Heart left ventricle (tissue), 16 donors: Measurements from ENCODE around the gene CACYBP. TPM values are rescaled to one million over a fixed set of nuclear protein-coding genes. Genes with fewer than 3 reads are reported as not detected.

Experiments used
- ATAC-seq, 4 donors: fragments of 200-7000 bp; cut with Tn5 transposase; one replicate each; pipeline ENCODE4 v1.9.1; 2020 to 2022; ENCODE audit warnings: moderate library complexity in 4 of 4, mild to moderate bottlenecking in 3 of 4, moderate number of reproducible peaks in 1 of 4
- DNase-seq, 5 donors: peaks; one replicate each; pipeline ENCODE4 v3.0.0-alpha.2; 2020
- H3K27ac ChIP-seq, 12 donors: fragments of 200-600 bp; sonication (generic) in 4 of 12; one replicate each; pipeline versions ENCODE4 v1.5.0 to v1.8.0; 2016 to 2022; ENCODE audit warnings: mild to moderate bottlenecking in 2 of 12
- H3K27me3 ChIP-seq, 9 donors: fragments of 200-600 bp; sonication (generic) in 2 of 9; one replicate each; pipeline versions ENCODE4 v1.5.1 to v1.8.0; 2016 to 2022; ENCODE audit warnings: mild to moderate bottlenecking in 3 of 9
- H3K36me3 ChIP-seq, 9 donors: fragments of 200-600 bp; sonication (generic) in 2 of 9; one replicate each; pipeline versions ENCODE4 v1.5.0 to v1.8.0; 2018 to 2022; ENCODE audit warnings: mild to moderate bottlenecking in 2 of 9
- H3K4me1 ChIP-seq, 12 donors: fragments of 200-600 bp; sonication (generic) in 4 of 12; one replicate each; pipeline versions ENCODE4 v1.5.0 to v1.8.0; 2016 to 2022; ENCODE audit warnings: mild to moderate bottlenecking in 3 of 12
- H3K4me3 ChIP-seq, 12 donors: fragments of 200-600 bp; sonication (generic) in 4 of 12; one replicate each; pipeline versions ENCODE4 v1.5.0 to v1.8.0; 2017 to 2022; ENCODE audit warnings: mild to moderate bottlenecking in 9 of 12, moderate library complexity in 4 of 12
- H3K9me3 ChIP-seq, 12 donors: fragments of 200-600 bp; sonication (generic) in 4 of 12; one replicate each; pipeline versions ENCODE4 v1.5.0 to v1.8.0; 2016 to 2022; ENCODE audit warnings: mild to moderate bottlenecking in 1 of 12
- CTCF ChIP-seq, 12 donors: fragments of 200-600 bp; sonication (generic) in 4 of 12; IDR thresholded peaks; one replicate each; pipeline versions ENCODE4 v1.5.0 to v1.8.0; 2018 to 2022; ENCODE audit warnings: antibody characterized with exemption in 12 of 12, mild to moderate bottlenecking in 5 of 12
- POLR2A ChIP-seq, 2 donors: fragments of 450-650 bp; IDR thresholded peaks; one replicate each; pipeline ENCODE4 v1.6.1; 2017; ENCODE audit warnings: antibody characterized with exemption in 2 of 2, mild to moderate bottlenecking in 2 of 2, moderate library complexity in 2 of 2
- WGBS, 4 donors: extraction: QIAGEN DNeasy Blood & Tissue Kit in 2 of 4; methylation state at CpG; one replicate each; pipeline versions ENCODE4 v1.1.5 to v1.1.7; 2013 to 2018; 5-methylcytosine and 5-hydroxymethylcytosine counted together
- intact Hi-C, 10 donors: fragments of 100-400 bp; cut with DNase I; formaldehyde crosslinking; loops; one replicate each; pipeline versions ENCODE4 v1.11.1 to v1.14.2; 2022
- polyA plus RNA-seq, 2 donors: library from polyadenylated mRNA; stranded (reverse); fragments of 200-250 nt; gene quantifications; one replicate each; pipeline ENCODE4 v1.2.3, GENCODE V29; 2013
- total RNA-seq, 9 donors: library from RNA; depleted of rRNA in 2 of 9; stranded (reverse); fragments of >200 nt in 2 of 9; fragmentation: NEBNext Ultra II Directional in 3 of 9; extraction: Animal tissue kit (Norgen Biotek cat#: 25700) in 3 of 9; gene quantifications; one replicate each; pipeline versions ENCODE4 v1.1.0 to v1.2.4, GENCODE V29; 2016 to 2023
- donor health status: ischemic (EF 13 %, LVEDD 7.1; RV severe dilation, severe dysfunction).
- donor health status: healthy with polysubstance abuse.
- donor health status: DM: no; HTN: yes; CAD: no.
- donor health status: DM: no; HTN: no; CAD: no.
- donor health status: ischemic (EF 25% LVEDD 6.9; RV normal size, moderate dysfunction).
- donor health status: ischemic (EF 25% LVEDD 5.7; RV mildly dilated, moderate dysfunction).
- donor health status: healthy.
- donor health status: DM: yes; HTN: yes; CAD: no.
- donor health status: ischemic (EF 35%, LVEDD 5.7; RV mildly dilated, moderate dysfunction).
- donor health status: nonischemic (EF 11% LVEDD 7.7; RV severe dilation, severe dysfunction).
- donor health status: DM: yes; HTN: yes; CAD: no.
- donor health status: PGD.
- donor health status: ischemic (EF 29% LVEDD 5.4; RV normal size, mild dysfunction).
- donor health status: nonischemic (EF 23%, LVEDD 6.1; RV moderate dilation, normal function).

Gene CACYBP
- total and polyA plus RNA-seq, 11 donors = 30.1 to 170 (median 54.6) TPM

GRCh38 chr1:174954671-174955669 is 44.8 kb upstream of the CACYBP start:
- Histone ChIP-seq H3K4me3 (no peak overlapping the region), H3K9me3 (no peaks in the 10 kb centered on the region), H3K27me3 (no peaks in the 10 kb centered on the region), H3K36me3 (no peaks in the 10 kb centered on the region), H3K4me1 (peaks cover 0 to 40% (median 8%) of the 10 kb centered on the region in 12 donors), H3K27ac (peak overlapping the region in 2 of 12 donors; percentile 16 to 17)
- ATAC-seq (no peak), DNase-seq (no peak)
- 58 to 72% (median 64%) methylated on average over 3 of the region's 3 CpGs for WGBS, 4 donors
- intact Hi-C loops = no loop called here
- TF ChIP-seq POLR2A (IDR thresholded peaks at IDR 0.05) (no peak), CTCF (IDR thresholded peaks at IDR 0.05) (no peak)

- Histone ChIP-seq H3K36me3 (no peaks in the 10 kb centered on the region), H3K27ac (no peak overlapping the region), H3K4me3 (no peak overlapping the region), H3K9me3 (no peaks in the 10 kb centered on the region), H3K27me3 (no peaks in the 10 kb centered on the region), H3K4me1 (peaks cover 0 to 44% (median 8%) of the 10 kb centered on the region in 12 donors)
- intact Hi-C loops = no loop called here
- TF ChIP-seq CTCF (IDR thresholded peaks at IDR 0.05) = no peak
- DNase-seq (no peak), ATAC-seq (no peak)
- 84 to 98% (median 95%) methylated on average over 3 of the region's 3 CpGs for WGBS, 4 donors
Observed at GRCh38 chr1:174956086-174956485, 43.7 kb upstream of the CACYBP start.

GRCh38 chr1:174956976-174957375 is 42.8 kb upstream of the CACYBP start:
- intact Hi-C loops = no loop called here
- TF ChIP-seq POLR2A (IDR thresholded peaks at IDR 0.05) = no peak
- no peak for TF ChIP-seq CTCF (IDR thresholded peaks at IDR 0.05)
- Histone ChIP-seq H3K4me3 (no peak overlapping the region), H3K27ac (no peak overlapping the region), H3K9me3 (no peaks in the 10 kb centered on the region), H3K27me3 (no peaks in the 10 kb centered on the region), H3K4me1 (peaks cover 0 to 44% (median 8%) of the 10 kb centered on the region in 12 donors), H3K36me3 (no peaks in the 10 kb centered on the region)
- no peak for ATAC-seq
- no peak for DNase-seq

- intact Hi-C loops = no loop called here
- H3K4me3 ChIP-seq = peak overlapping the region in 1 of 12 donors; percentile 10
- TF ChIP-seq POLR2A (IDR thresholded peaks at IDR 0.05) (no peak), CTCF (IDR thresholded peaks at IDR 0.05) (no peak)
- H3K4me1 ChIP-seq = peaks cover 0 to 44% (median 8%) of the 10 kb centered on the region in 12 donors
- H3K9me3 ChIP-seq = no peaks in the 10 kb centered on the region
- no peak for ATAC-seq
- no peak for DNase-seq
- H3K36me3 ChIP-seq = no peaks in the 10 kb centered on the region
- H3K27me3 ChIP-seq = no peaks in the 10 kb centered on the region
- peak overlapping the region in 1 of 12 donors; percentile 34 for H3K27ac ChIP-seq
Observed at GRCh38 chr1:174957829-174958228, 41.9 kb upstream of the CACYBP start.
